ENCODE measurements around the gene NMB. TPM values are rescaled to one million over a fixed set of nuclear protein-coding genes. Genes with fewer than 3 reads are reported as not detected.
A peak's percentile ranks its signal among the peaks of the same experiment; 100 is the strongest.

NMB gene
- total and polyA plus RNA-seq, 2 experiments from 2014 or later: 18.1 to 22.0 TPM

DNA sequence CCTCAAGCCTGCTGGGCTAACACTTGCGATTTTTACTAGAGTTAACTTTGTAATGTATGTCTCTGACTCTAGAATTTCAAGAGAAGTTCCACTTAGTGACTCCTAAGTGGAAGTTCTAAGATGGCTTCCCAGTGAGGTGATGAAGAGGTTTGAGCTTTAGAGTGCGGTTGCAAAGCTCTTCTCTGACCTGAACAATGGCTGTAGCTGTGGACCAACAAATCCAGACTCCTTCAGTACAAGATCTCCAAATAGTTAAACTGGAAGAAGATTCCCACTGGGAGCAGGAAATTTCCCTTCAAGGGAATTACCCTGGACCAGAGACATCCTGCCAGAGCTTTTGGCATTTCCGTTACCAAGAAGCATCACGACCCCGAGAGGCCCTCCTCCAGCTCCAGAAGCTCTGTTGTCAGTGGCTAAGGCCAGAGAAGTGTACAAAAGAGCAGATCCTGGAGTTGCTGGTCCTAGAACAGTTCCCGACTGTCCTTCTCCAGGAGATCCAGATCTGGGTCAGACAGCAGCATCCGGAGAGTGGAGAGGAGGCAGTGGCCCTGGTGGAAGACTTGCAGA, 26.2 kb downstream of the NMB start:
- H3K36me3 ChIP-seq (ENCODE audit: insufficient read depth): no peaks in the 10 kb centered on the region; the same call in 1 of the 2 replicates
- Mint-ChIP-seq H3K36me3 (ENCODE audit: low read depth) (peaks cover 14% of the 10 kb centered on the region), H3K27me3 (ENCODE audit: insufficient read depth, low read depth, poor library complexity) (peaks cover 16% of the 10 kb centered on the region), H3K9me3 (no peaks in the 10 kb centered on the region), H3K4me3 (peak overlapping the region; percentile 88), H3K27ac (peak overlapping the region; percentile 82), H3K4me1 (peaks cover 31% of the 10 kb centered on the region)
- no peak for DNase-seq (ENCODE audit: low spot score)
- H3K4me1 ChIP-seq (ENCODE audit: insufficient read depth): peaks cover 32% of the 10 kb centered on the region
- peak overlapping the region; percentile 67; the same call in 1 of the 2 replicates for H2AFZ ChIP-seq
- TF ChIP-seq, protein P1, sequence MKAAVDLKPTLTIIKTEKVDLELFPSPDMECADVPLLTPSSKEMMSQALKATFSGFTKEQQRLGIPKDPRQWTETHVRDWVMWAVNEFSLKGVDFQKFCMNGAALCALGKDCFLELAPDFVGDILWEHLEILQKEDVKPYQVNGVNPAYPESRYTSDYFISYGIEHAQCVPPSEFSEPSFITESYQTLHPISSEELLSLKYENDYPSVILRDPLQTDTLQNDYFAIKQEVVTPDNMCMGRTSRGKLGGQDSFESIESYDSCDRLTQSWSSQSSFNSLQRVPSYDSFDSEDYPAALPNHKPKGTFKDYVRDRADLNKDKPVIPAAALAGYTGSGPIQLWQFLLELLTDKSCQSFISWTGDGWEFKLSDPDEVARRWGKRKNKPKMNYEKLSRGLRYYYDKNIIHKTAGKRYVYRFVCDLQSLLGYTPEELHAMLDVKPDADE (IDR thresholded peaks at IDR 0.05): no peak
- TF ChIP-seq, protein P2, sequence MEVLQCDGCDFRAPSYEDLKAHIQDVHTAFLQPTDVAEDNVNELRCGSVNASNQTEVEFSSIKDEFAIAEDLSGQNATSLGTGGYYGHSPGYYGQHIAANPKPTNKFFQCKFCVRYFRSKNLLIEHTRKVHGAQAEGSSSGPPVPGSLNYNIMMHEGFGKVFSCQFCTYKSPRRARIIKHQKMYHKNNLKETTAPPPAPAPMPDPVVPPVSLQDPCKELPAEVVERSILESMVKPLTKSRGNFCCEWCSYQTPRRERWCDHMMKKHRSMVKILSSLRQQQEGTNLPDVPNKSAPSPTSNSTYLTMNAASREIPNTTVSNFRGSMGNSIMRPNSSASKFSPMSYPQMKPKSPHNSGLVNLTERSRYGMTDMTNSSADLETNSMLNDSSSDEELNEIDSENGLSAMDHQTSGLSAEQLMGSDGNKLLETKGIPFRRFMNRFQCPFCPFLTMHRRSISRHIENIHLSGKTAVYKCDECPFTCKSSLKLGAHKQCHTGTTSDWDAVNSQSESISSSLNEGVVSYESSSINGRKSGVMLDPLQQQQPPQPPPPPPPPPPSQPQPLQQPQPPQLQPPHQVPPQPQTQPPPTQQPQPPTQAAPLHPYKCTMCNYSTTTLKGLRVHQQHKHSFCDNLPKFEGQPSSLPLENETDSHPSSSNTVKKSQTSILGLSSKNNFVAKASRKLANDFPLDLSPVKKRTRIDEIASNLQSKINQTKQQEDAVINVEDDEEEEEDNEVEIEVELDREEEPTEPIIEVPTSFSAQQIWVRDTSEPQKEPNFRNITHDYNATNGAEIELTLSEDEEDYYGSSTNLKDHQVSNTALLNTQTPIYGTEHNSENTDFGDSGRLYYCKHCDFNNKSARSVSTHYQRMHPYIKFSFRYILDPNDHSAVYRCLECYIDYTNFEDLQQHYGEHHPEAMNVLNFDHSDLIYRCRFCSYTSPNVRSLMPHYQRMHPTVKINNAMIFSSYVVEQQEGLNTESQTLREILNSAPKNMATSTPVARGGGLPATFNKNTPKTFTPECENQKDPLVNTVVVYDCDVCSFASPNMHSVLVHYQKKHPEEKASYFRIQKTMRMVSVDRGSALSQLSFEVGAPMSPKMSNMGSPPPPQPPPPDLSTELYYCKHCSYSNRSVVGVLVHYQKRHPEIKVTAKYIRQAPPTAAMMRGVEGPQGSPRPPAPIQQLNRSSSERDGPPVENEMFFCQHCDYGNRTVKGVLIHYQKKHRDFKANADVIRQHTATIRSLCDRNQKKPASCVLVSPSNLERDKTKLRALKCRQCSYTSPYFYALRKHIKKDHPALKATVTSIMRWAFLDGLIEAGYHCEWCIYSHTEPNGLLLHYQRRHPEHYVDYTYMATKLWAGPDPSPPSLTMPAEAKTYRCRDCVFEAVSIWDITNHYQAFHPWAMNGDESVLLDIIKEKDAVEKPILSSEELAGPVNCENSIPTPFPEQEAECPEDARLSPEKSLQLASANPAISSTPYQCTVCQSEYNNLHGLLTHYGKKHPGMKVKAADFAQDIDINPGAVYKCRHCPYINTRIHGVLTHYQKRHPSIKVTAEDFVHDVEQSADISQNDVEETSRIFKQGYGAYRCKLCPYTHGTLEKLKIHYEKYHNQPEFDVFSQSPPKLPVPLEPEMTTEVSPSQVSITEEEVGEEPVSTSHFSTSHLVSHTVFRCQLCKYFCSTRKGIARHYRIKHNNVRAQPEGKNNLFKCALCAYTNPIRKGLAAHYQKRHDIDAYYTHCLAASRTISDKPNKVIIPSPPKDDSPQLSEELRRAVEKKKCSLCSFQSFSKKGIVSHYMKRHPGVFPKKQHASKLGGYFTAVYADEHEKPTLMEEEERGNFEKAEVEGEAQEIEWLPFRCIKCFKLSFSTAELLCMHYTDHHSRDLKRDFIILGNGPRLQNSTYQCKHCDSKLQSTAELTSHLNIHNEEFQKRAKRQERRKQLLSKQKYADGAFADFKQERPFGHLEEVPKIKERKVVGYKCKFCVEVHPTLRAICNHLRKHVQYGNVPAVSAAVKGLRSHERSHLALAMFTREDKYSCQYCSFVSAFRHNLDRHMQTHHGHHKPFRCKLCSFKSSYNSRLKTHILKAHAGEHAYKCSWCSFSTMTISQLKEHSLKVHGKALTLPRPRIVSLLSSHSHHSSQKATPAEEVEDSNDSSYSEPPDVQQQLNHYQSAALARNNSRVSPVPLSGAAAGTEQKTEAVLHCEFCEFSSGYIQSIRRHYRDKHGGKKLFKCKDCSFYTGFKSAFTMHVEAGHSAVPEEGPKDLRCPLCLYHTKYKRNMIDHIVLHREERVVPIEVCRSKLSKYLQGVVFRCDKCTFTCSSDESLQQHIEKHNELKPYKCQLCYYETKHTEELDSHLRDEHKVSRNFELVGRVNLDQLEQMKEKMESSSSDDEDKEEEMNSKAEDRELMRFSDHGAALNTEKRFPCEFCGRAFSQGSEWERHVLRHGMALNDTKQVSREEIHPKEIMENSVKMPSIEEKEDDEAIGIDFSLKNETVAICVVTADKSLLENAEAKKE (CRISPR knock-in tag; IDR thresholded peaks at IDR 0.05): no peak
- TF ChIP-seq CREB1 (CRISPR knock-in tag; IDR thresholded peaks at IDR 0.05; ENCODE audit: low read depth) (no peak), POLR2AphosphoS5 (IDR thresholded peaks at IDR 0.05; ENCODE audit: low read depth) (no peak), JUNB (IDR thresholded peaks at IDR 0.05; ENCODE audit: unreplicated experiment) (no peak), ZNF114 (CRISPR knock-in tag; IDR thresholded peaks at IDR 0.05) (no peak), EZH2phosphoT487 (IDR thresholded peaks at IDR 0.05; ENCODE audit: unreplicated experiment) (no peak), ZNF331 (CRISPR knock-in tag; IDR thresholded peaks at IDR 0.05; ENCODE audit: low read depth) (no peak), STAT1 (IDR thresholded peaks at IDR 0.05; ENCODE audit: unreplicated experiment) (no peak), NANOG (IDR thresholded peaks at IDR 0.05; ENCODE audit: borderline replicate concordance) (no peak), EZH2 (IDR thresholded peaks at IDR 0.05; ENCODE audit: low read depth, unreplicated experiment) (no peak)
- TF ChIP-seq, protein P3, sequence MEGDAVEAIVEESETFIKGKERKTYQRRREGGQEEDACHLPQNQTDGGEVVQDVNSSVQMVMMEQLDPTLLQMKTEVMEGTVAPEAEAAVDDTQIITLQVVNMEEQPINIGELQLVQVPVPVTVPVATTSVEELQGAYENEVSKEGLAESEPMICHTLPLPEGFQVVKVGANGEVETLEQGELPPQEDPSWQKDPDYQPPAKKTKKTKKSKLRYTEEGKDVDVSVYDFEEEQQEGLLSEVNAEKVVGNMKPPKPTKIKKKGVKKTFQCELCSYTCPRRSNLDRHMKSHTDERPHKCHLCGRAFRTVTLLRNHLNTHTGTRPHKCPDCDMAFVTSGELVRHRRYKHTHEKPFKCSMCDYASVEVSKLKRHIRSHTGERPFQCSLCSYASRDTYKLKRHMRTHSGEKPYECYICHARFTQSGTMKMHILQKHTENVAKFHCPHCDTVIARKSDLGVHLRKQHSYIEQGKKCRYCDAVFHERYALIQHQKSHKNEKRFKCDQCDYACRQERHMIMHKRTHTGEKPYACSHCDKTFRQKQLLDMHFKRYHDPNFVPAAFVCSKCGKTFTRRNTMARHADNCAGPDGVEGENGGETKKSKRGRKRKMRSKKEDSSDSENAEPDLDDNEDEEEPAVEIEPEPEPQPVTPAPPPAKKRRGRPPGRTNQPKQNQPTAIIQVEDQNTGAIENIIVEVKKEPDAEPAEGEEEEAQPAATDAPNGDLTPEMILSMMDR (conservative IDR thresholded peaks at IDR 0.05; ENCODE audit: low read depth in 2 of 2): no peak
- TF ChIP-seq, protein P4, sequence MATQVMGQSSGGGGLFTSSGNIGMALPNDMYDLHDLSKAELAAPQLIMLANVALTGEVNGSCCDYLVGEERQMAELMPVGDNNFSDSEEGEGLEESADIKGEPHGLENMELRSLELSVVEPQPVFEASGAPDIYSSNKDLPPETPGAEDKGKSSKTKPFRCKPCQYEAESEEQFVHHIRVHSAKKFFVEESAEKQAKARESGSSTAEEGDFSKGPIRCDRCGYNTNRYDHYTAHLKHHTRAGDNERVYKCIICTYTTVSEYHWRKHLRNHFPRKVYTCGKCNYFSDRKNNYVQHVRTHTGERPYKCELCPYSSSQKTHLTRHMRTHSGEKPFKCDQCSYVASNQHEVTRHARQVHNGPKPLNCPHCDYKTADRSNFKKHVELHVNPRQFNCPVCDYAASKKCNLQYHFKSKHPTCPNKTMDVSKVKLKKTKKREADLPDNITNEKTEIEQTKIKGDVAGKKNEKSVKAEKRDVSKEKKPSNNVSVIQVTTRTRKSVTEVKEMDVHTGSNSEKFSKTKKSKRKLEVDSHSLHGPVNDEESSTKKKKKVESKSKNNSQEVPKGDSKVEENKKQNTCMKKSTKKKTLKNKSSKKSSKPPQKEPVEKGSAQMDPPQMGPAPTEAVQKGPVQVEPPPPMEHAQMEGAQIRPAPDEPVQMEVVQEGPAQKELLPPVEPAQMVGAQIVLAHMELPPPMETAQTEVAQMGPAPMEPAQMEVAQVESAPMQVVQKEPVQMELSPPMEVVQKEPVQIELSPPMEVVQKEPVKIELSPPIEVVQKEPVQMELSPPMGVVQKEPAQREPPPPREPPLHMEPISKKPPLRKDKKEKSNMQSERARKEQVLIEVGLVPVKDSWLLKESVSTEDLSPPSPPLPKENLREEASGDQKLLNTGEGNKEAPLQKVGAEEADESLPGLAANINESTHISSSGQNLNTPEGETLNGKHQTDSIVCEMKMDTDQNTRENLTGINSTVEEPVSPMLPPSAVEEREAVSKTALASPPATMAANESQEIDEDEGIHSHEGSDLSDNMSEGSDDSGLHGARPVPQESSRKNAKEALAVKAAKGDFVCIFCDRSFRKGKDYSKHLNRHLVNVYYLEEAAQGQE (IDR thresholded peaks at IDR 0.05; ENCODE audit: unreplicated experiment): no peak
- peak overlapping the region; percentile 69; the same call in 1 of the 2 replicates for H3K27ac ChIP-seq (ENCODE audit: low read depth)
- ATAC-seq: no peak
- peak overlapping the region; percentile 61 for H3K4me3 ChIP-seq
- H3K27me3 ChIP-seq (ENCODE audit: insufficient read depth): peaks cover 23% of the 10 kb centered on the region
- H3K79me2 ChIP-seq (replicated peaks; ENCODE audit: insufficient read depth): no peaks in the 10 kb centered on the region; the same call in 1 of the 2 replicates
- peak overlapping the region; percentile 92 for H3K4me2 ChIP-seq
- peaks cover 5% of the 10 kb centered on the region for H4K20me1 ChIP-seq (replicated peaks; ENCODE audit: insufficient read depth)
- H3F3A ChIP-seq (replicated peaks; ENCODE audit: low read depth): peaks cover 16% of the 10 kb centered on the region
- H3K9me2 ChIP-seq (ENCODE audit: insufficient read depth): no peaks in the 10 kb centered on the region
